GM19193 (cell line): ENCODE measurements around the gene CSMD2.

ENCODE experiments used
- POLR2A ChIP-seq: IDR thresholded peaks from 4 replicates; pipeline ENCODE4 v1.6.1; 2011; ENCODE audit not compliant: insufficient read depth, insufficient read length; ENCODE audit errors: extremely low read depth

Gene CSMD2

GRCh38 chr1:33864460-33865389 lies 300.3 kb downstream of the CSMD2 start:
- TF ChIP-seq POLR2A = no peak

- no peak for TF ChIP-seq POLR2A
Observed at GRCh38 chr1:33863779-33864178, 301.3 kb downstream of the CSMD2 start, which contains the start of gene HMGB4. Gene HMGB4, plus strand, starts transcription at chr1:33864079. Its CDS starts 113 bp downstream, at chr1:33864192.

DNA sequence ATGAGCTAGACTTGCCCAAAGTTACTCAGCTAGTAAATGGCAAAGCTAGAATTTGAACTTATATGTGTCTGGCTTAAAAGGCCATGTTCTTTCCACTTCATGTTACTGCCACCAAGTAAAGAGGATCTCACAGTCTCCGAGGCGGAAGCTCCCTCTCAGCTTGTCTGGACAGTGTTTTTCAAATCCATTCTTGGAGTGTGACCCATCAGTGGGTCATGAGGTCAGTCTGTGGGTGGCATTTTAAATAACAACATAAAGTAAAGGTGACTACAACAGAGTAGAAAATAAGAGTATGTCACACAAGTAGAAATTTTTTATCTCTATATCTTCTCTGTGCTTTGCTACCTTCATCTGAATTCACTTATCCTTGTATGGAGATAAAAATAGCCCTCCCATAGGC lies 304.4 kb downstream of the CSMD2 start:
- TF ChIP-seq POLR2A = no peak

DNA sequence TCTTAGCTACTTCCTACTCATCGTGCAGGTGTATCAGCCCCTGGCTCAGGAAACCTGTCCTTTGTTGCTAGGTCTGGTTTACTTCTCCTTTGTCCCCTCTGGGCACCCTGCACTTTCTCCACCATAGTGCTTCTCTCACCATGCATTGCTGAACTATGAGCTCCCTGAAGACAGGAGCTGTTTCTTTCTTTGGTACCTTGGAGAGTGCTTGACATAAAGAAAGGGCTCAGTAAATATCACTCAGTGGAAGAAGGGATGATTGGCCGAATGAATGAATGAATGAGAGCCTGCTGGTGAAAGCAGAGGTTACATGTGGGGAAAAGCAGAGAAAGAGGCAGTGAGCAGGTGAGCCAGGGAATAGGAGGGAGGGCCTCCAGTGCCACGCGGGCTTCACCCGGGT lies 310.9 kb downstream of the CSMD2 start:
- no peak for TF ChIP-seq POLR2A

- no peak for TF ChIP-seq POLR2A
Observed at GRCh38 chr1:33853431-33853830, 311.6 kb downstream of the CSMD2 start.

- no peak for TF ChIP-seq POLR2A
Observed at GRCh38 chr1:33852711-33853110, 312.3 kb downstream of the CSMD2 start.

- TF ChIP-seq POLR2A = no peak
Observed at GRCh38 chr1:33850481-33850880, 314.5 kb downstream of the CSMD2 start.

DNA sequence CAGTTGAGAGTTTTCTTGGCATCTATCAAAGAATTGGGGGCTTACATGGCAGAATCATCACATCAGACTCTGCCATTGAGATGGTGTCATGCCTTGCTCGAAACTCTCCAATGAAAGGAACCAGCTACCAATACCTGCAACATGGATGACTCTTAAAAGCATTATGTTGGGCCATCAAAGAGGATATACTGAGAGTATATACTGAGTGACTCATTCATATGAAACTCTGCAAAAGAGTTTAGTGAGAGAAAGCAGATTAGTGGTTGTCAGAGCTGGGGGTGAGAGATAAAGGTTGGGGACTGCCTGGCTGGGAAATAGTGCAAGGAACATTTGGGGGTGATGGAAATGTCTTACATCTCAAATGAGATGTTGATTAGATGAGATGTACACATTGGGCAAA lies 315.8 kb downstream of the CSMD2 start:
- TF ChIP-seq POLR2A = no peak

DNA sequence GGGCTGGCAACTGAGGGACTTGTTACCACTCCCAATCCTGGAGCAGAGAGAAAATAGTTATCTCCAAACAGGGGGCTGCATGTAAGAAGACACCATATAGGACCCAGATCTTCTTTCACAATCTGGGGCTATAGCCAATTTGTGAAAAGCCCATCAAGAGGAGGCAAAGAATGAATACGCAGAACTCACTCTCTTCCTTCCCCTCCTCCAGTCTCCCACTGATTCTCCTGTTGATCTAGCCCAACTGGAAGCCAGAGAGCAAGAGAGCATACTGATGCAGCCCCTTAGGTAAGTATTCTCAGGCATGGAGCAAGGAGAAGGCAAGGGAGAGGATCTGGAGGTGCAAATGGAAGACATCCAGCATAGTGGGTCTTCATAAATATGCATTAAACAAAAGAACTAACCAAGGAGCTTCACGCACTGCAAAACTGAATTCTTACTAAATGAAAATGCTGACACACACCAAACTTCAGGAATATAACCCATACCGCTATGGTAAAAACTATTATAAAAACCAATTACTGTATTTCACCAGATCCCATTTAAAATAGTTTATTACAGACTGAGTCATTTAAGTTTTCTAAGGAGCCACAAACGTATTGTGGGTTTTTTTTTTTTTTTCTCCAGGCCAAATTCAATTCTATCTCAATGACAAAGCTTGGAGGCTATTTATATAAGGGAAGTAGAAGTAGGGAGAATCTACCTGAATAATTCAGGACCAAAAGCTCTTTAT lies 316.7 kb downstream of the CSMD2 start:
- TF ChIP-seq POLR2A = no peak

DNA sequence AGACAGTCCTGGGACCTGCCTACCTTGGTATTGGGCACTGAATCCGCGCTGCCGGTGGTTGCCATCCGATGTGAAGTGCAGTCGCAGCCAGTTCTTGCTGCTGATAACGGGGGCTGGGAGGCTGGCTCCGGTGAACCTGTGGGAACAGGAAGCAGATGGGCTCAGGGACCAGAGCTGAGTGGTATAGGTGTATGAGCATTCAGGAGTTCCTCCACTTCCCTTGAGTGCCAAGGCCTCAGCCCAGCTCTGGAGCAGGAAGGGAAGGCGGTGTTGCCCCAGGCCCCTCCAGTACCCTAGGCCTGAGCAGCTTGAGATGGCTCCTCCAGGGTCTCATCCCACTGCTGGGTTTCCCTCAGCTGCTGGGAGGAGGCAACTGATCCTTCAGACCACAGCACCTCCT lies 318.2 kb downstream of the CSMD2 start:
- no peak for TF ChIP-seq POLR2A

DNA sequence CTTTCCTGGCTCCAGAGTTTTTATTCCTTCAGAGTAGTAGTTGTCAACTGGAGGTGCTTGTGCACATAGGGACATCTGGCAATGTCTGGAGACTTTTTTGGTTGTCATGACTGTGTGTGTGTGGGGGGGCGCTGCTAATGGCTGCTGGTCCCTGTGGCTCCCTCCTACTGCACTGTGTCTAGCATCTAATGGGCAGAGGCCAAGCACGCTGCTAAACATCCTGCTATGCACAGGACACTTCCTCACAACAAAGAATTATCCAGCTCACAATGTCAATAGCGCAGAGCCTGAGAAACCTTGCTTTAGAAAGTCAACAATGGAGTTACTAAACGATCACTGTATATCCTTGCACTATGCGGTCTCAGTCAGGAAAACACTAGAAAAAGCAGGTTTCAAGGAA lies 320.9 kb downstream of the CSMD2 start:
- no peak for TF ChIP-seq POLR2A

DNA sequence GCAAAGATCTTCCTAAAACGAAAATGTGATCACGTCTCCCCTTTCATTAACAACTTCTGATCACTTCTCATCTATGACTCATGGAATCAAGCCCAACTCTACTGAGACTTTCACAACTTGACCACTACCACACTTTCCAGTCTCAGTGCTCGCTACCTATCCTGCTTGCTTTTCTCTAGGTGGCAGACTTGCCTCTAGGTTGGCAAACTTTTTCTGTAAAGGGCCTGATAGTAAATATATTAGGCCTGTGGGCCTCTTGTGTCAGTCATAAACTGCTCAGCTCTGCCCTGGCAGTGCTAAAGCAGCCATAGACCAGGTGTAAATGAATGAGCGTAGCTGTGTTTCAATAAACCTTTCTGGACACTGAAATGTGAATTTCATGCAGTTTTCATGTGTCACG lies 322.7 kb downstream of the CSMD2 start:
- TF ChIP-seq POLR2A = no peak

GRCh38 chr1:33841494-33841893 lies 323.5 kb downstream of the CSMD2 start:
- no peak for TF ChIP-seq POLR2A

DNA sequence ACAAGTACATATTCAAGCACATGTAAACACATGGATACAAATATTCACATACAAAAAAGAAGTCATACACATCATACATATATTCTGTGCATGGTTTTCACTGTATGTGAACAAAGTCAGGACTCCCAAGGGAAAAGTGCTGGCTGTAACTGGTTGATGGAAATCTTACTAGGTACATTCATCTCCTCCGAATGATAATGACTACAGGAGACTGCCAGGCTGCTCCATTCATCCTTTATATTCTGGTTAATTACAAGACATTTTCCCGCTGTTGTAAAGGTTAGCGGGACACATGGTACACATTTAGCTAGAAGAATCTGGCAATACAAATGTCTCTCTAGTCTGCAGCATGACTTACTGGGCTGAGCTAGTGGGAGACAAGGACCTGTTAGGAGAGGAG lies 327.4 kb downstream of the CSMD2 start:
- TF ChIP-seq POLR2A = no peak

DNA sequence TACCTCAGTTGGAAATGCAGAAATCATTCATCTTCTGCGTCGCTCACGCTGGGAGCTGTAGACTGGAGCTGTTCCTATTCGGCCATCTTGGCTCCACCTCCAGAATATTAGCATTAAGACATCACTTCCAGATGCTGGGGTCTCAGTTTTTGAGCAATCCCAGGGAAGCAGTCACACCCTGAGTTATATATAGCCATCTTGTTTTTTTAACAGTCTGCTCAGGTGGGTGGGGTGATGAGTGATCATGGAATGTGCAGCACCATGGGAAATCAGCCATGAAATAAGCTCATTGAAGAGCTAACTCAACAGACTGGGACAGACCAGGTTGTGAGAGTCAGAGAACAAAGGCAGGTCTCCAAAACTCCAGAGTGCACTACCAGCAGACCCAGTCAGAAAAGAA lies 328.1 kb downstream of the CSMD2 start:
- no peak for TF ChIP-seq POLR2A

- no peak for TF ChIP-seq POLR2A
Observed at GRCh38 chr1:33828654-33829053, 336.4 kb downstream of the CSMD2 start.
